ENCODE results near the gene PSMF1. TPM values are rescaled to one million over a fixed set of nuclear protein-coding genes. Genes with fewer than 3 reads are reported as not detected.

PSMF1 gene
- total and polyA plus RNA-seq, 9 of the 15 experiments (the other 6 are each of a cell fraction or from before 2014, with no cell fraction given): 8.5 to 192 (median 33.2) TPM

- no peak for TF ChIP-seq SIN3A (IDR thresholded peaks at IDR 0.05; ENCODE audit: borderline replicate concordance in 2 of 2, control insufficient read depth in 1 of 2, low read depth in 2 of 2, low read length in 2 of 2)
- TF ChIP-seq CHD4 (IDR thresholded peaks at IDR 0.05; ENCODE audit: insufficient read depth, insufficient replicate concordance, low read depth, low read length, poor library complexity, severe bottlenecking): no peak
- TF ChIP-seq SMAD3 (CRISPR knock-in tag; conservative IDR thresholded peaks at IDR 0.05): no peak
- no peak for TF ChIP-seq ZNF354B (CRISPR knock-in tag; IDR thresholded peaks at IDR 0.05)
- peak; percentile 46 for TF ChIP-seq ZFX (CRISPR knock-in tag; IDR thresholded peaks at IDR 0.05)
- TF ChIP-seq PURB (CRISPR knock-in tag; IDR thresholded peaks at IDR 0.05; ENCODE audit: low read depth): no peak
- TF ChIP-seq ARID3B (CRISPR knock-in tag; IDR thresholded peaks at IDR 0.05; ENCODE audit: borderline replicate concordance): no peak
- TF ChIP-seq ETV5 (CRISPR knock-in tag; IDR thresholded peaks at IDR 0.05; ENCODE audit: low read depth): no peak
- no peak for TF ChIP-seq MYNN (IDR thresholded peaks at IDR 0.05)
- TF ChIP-seq MYNN (CRISPR knock-in tag; IDR thresholded peaks at IDR 0.05): no peak
- no peak for TF ChIP-seq YBX1 (IDR thresholded peaks at IDR 0.05)
- TF ChIP-seq MXI1 (IDR thresholded peaks at IDR 0.05; ENCODE audit: low read depth, low read length): no peak
- TF ChIP-seq MAFG (tag; conservative IDR thresholded peaks at IDR 0.05): no peak
- no peak for TF ChIP-seq ZNF764 (CRISPR knock-in tag; IDR thresholded peaks at IDR 0.05; ENCODE audit: low read depth)
- no peak for TF ChIP-seq CBX8 (IDR thresholded peaks at IDR 0.05; ENCODE audit: borderline replicate concordance, extremely low read depth, low read depth, low read length, poor library complexity, severe bottlenecking)
- TF ChIP-seq MEIS2 (IDR thresholded peaks at IDR 0.05; ENCODE audit: partially characterized antibody): no peak
- peak; percentile 85 for TF ChIP-seq NFIC (IDR thresholded peaks at IDR 0.05)
- TF ChIP-seq E2F4 (CRISPR knock-in tag; IDR thresholded peaks at IDR 0.05; ENCODE audit: low read depth): no peak
- TF ChIP-seq RBM25 (IDR thresholded peaks at IDR 0.05; ENCODE audit: low read depth, low read length, severe bottlenecking): no peak
- no peak for TF ChIP-seq ZBTB7A (IDR thresholded peaks at IDR 0.05; ENCODE audit: borderline replicate concordance, control insufficient read depth, low read depth, low read length)
- TF ChIP-seq LCOR (CRISPR knock-in tag; IDR thresholded peaks at IDR 0.05): no peak
- no peak for TF ChIP-seq MTF1 (CRISPR knock-in tag; IDR thresholded peaks at IDR 0.05; ENCODE audit: borderline replicate concordance)
- no peak for TF ChIP-seq ZBTB26 (CRISPR knock-in tag; IDR thresholded peaks at IDR 0.05)
- no peak for TF ChIP-seq GTF2F1 (IDR thresholded peaks at IDR 0.05; ENCODE audit: low read depth, low read length)
- TF ChIP-seq MTA2 (IDR thresholded peaks at IDR 0.05; ENCODE audit: low read depth): 0 out of 2 replicates have a peak, but pooled peaks have one; percentile 37
These were observed 4.2 kb downstream of the PSMF1 start (continued) for GRCh38 chr20:1122388-1123315.
